ENCODE results near the gene SSBP2.
A peak's percentile ranks its signal among the peaks of the same experiment; 100 is the strongest.

Gene SSBP2

DNA sequence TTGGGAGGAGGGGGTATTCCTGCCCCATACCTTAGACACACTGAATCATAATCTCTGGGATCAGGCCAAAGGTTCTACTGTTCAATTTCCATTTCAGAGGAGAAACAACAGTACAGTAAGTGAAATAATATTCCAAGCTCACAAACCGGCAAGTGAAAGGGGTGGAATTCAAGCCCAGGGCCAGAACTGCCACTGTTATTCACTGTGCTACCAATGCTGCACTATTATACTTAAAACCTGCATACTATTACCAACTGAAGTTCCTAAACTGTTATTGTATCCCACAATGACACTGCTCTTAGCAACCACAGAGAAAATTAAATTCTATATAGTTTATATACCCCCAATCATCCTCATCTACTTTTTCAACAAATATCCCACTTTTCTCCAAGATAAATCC is 24.6 kb downstream of the SSBP2 start:
- no peak overlapping the region for H3K4me3 ChIP-seq (ENCODE audit: low read length)
- TF ChIP-seq, protein P1, sequence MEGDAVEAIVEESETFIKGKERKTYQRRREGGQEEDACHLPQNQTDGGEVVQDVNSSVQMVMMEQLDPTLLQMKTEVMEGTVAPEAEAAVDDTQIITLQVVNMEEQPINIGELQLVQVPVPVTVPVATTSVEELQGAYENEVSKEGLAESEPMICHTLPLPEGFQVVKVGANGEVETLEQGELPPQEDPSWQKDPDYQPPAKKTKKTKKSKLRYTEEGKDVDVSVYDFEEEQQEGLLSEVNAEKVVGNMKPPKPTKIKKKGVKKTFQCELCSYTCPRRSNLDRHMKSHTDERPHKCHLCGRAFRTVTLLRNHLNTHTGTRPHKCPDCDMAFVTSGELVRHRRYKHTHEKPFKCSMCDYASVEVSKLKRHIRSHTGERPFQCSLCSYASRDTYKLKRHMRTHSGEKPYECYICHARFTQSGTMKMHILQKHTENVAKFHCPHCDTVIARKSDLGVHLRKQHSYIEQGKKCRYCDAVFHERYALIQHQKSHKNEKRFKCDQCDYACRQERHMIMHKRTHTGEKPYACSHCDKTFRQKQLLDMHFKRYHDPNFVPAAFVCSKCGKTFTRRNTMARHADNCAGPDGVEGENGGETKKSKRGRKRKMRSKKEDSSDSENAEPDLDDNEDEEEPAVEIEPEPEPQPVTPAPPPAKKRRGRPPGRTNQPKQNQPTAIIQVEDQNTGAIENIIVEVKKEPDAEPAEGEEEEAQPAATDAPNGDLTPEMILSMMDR (conservative IDR thresholded peaks at IDR 0.05; ENCODE audit: low read depth, low read length), result no peak
- DNase-seq (ENCODE audit: low read depth), result no peak

DNA sequence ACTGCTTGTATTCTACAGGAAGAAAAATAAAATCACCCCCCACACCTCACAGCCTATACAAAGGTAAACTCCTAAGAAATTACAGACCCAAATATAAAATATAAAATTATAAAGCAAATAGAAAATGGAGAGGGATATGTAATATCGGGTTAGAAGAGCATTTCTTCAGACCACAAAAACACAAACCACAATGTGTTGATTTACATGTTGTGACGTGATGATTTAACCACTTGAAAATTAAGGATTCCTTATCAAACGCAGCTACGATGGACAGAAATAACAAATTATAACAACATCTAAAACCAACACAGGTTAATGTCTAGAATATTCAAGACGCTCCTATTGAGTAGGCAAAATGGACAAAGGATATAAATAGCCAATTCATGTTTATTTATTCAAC is 26.3 kb downstream of the SSBP2 start:
- TF ChIP-seq, protein P1 (conservative IDR thresholded peaks at IDR 0.05; ENCODE audit: low read depth, low read length), result no peak
- no peak for DNase-seq (ENCODE audit: low read depth)
- no peak overlapping the region for H3K4me3 ChIP-seq (ENCODE audit: low read length)

DNA sequence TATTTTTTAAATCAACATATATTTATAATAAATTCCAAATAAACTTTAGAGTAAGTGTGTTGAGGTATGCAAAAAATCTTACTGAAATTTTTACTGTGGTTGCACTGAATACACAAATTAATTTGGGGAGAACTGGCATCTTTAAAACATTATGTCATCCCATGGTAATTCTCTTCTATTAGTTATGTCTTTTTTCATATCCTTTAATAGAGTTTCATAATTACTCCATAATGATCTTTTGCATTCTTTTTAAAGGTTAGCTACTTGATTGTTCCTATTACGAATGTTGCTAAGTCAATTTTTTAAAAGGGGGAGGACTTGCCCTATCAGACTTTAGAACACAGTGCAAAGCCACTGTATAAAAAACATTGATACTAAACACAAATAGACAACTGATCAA is 26.8 kb downstream of the SSBP2 start:
- TF ChIP-seq, protein P1 (conservative IDR thresholded peaks at IDR 0.05; ENCODE audit: low read depth, low read length), result no peak
- H3K4me3 ChIP-seq (ENCODE audit: low read length), result no peak overlapping the region
- DNase-seq (ENCODE audit: low read depth), result no peak

DNA sequence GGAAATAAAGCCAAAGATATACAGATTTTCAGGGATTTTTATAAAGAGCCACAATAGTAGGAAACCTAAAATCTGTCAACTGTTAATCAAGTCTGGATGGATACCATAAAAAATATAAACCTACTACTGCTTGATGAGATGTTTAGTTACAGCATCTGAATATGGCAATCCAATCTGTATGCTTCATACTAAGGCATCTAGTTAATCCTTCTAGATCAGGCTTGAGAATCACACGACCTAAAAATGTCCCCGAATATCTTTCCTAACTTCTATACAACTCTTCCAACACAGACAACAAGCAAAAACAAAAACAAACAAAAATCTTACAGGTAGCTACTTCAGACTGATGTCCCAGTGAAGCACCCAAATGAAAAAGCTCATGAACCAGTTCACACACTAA is 29.8 kb downstream of the SSBP2 start:
- TF ChIP-seq, protein P1 (conservative IDR thresholded peaks at IDR 0.05; ENCODE audit: low read depth, low read length), result no peak
- DNase-seq (ENCODE audit: low read depth), result peak; percentile 7
- no peak overlapping the region for H3K4me3 ChIP-seq (ENCODE audit: low read length)

DNA sequence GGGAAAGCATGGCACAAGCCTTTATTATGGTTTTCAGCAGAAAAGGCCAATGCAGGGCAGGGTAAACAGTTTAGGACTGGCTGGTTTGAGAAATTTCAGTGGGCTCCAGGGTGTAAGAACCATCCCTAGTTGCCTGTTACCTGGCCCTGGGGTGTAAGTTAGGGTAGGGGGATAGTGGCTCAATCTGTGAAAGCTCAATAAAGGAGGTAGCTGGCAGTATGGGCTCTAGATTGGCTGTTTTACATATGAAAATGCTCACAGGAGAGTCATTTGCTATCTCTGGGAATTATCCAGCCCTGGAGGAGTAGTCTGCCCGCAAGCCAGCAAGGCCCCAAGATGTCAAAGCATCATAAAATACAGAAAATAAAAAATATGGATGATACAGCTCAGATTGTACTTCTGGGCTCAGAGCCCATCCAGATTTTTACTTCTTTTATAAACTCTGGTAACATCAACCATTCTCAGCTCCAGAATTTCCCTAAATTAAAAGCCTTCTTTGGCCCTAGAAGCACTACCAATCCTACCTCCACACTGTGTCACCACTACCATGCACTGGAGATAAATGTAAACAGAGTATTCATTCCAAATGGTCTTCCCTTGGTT is 31.1 kb downstream of the SSBP2 start:
- no peak for DNase-seq (ENCODE audit: low read depth)
- H3K4me3 ChIP-seq (ENCODE audit: low read length), result no peak overlapping the region
- TF ChIP-seq, protein P1 (conservative IDR thresholded peaks at IDR 0.05; ENCODE audit: low read depth, low read length), result no peak

DNA sequence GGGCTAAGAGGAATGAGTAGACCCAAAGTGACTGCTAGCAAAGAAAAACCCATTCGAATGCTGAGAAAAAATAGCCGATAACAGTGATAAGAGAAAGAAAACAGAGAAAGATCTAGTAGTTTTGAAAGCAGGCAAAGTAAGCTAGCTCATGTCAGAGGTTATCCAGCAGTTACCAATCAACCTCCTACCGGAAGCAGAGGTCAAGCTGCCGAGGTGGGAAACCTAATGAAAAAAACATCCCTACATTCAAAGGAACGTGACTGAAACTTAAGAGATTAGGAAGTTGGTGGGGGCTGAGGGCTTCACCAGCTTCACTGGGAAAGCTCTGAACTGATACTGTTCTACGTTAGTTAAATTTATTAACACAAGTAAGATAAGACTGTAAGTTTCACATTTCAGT is 32.6 kb downstream of the SSBP2 start:
- no peak for DNase-seq (ENCODE audit: low read depth)
- TF ChIP-seq, protein P1 (conservative IDR thresholded peaks at IDR 0.05; ENCODE audit: low read depth, low read length), result no peak
- no peak overlapping the region for H3K4me3 ChIP-seq (ENCODE audit: low read length)

DNA sequence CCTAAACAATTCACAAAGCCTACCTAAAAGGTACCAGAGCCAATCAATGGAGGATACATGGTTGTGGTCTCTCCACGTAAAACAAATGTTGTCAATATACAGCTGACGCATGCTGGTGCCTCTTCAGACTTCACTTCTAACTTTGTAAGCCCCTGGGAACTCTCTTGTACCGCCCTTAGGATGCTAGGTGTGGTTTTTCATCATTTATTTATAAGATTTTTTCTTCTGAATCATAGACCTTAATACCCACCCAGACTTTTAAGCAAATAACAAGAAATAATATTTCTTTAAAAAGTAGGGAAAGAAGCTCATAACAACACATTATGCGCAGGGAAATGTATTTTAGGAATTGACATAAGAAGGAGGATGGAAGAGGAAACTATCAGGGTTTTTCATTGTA is 33.0 kb downstream of the SSBP2 start:
- DNase-seq (ENCODE audit: low read depth), result no peak
- H3K4me3 ChIP-seq (ENCODE audit: low read length), result no peak overlapping the region
- TF ChIP-seq, protein P1 (conservative IDR thresholded peaks at IDR 0.05; ENCODE audit: low read depth, low read length), result no peak
